RWPE2 (cell line): Measurements from ENCODE around the gene PAGE1.

ENCODE experiments used
- ATAC-seq: fragments of 200-7000 bp; cut with Tn5 transposase; 3 replicates; pipeline ENCODE4 v1.9.1; 2021; ENCODE audit warnings: low read depth
- DNase-seq: peaks from one replicate; pipeline ENCODE4 v3.0.0-alpha.2; 2020; ENCODE audit warnings: low spot score
- H3K27ac ChIP-seq: fragments of 450-650 bp; 2 replicates; pipeline ENCODE4 v1.5.1; 2017; ENCODE audit warnings: mild to moderate bottlenecking; ENCODE audit not compliant: poor library complexity, severe bottlenecking
- H3K27me3 ChIP-seq: fragments of 250-450 bp; sonication (Bioruptor Pico); 2 replicates; pipeline ENCODE4 v1.5.1; 2021; ENCODE audit warnings: mild to moderate bottlenecking, moderate library complexity; ENCODE audit not compliant: insufficient read depth, poor library complexity, severe bottlenecking
- H3K36me3 ChIP-seq: fragments of 250-450 bp; sonication (Bioruptor Pico); 2 replicates; pipeline ENCODE4 v1.5.1; 2020; ENCODE audit warnings: low read depth, mild to moderate bottlenecking, moderate library complexity
- H3K4me1 ChIP-seq: fragments of 250-450 bp; sonication (Bioruptor Pico); 2 replicates; pipeline ENCODE4 v1.5.1; 2021; ENCODE audit warnings: mild to moderate bottlenecking, moderate library complexity; ENCODE audit not compliant: insufficient read depth, poor library complexity, severe bottlenecking
- H3K4me3 ChIP-seq: fragments of 250-450 bp; sonication (Bioruptor Pico); 2 replicates; pipeline ENCODE4 v1.5.1; 2021; ENCODE audit warnings: mild to moderate bottlenecking, moderate library complexity; ENCODE audit not compliant: severe bottlenecking
- H3K9me3 ChIP-seq: fragments of 250-450 bp; sonication (Bioruptor Pico); 2 replicates; pipeline ENCODE4 v1.5.1; 2021; ENCODE audit warnings: mild to moderate bottlenecking, moderate library complexity; ENCODE audit not compliant: severe bottlenecking
- TF ChIP-seq, protein P1 (sequence below): fragments of 450-650 bp; IDR thresholded peaks from one replicate; pipeline ENCODE4 v1.5.1; 2017; ENCODE audit warnings: mild to moderate bottlenecking, moderate library complexity; ENCODE audit not compliant: poor library complexity, severe bottlenecking

The PAGE1 gene

DNA sequence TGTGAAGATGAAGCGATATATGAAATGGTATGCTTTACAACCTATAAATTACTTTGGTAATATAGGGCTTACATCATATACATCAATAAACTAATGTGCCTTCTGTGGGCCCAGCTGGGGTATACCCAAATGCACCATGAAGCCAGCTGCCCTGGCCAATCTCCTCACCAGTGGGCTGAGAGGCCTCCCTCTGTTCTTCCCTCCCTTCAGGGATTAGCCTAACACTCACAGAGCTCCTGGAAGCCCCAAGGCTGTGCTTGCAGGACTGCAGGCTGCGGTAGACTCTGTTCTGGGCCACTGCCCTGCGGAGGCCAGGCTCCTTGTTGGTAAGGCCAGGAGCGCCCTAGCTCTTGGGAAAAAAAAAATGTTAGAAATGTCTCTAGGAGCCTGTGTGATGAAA is 33.9 kb downstream of the PAGE1 start:
- Histone ChIP-seq H3K27me3 (no peaks in the 10 kb centered on the region), H3K36me3 (no peaks in the 10 kb centered on the region), H3K9me3 (no peaks in the 10 kb centered on the region), H3K4me1 (no peaks in the 10 kb centered on the region), H3K4me3 (no peak overlapping the region), H3K27ac (no peak overlapping the region)
- DNase-seq = no peak
- ATAC-seq = no peak
- TF ChIP-seq, protein P1, sequence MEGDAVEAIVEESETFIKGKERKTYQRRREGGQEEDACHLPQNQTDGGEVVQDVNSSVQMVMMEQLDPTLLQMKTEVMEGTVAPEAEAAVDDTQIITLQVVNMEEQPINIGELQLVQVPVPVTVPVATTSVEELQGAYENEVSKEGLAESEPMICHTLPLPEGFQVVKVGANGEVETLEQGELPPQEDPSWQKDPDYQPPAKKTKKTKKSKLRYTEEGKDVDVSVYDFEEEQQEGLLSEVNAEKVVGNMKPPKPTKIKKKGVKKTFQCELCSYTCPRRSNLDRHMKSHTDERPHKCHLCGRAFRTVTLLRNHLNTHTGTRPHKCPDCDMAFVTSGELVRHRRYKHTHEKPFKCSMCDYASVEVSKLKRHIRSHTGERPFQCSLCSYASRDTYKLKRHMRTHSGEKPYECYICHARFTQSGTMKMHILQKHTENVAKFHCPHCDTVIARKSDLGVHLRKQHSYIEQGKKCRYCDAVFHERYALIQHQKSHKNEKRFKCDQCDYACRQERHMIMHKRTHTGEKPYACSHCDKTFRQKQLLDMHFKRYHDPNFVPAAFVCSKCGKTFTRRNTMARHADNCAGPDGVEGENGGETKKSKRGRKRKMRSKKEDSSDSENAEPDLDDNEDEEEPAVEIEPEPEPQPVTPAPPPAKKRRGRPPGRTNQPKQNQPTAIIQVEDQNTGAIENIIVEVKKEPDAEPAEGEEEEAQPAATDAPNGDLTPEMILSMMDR = no peak

DNA sequence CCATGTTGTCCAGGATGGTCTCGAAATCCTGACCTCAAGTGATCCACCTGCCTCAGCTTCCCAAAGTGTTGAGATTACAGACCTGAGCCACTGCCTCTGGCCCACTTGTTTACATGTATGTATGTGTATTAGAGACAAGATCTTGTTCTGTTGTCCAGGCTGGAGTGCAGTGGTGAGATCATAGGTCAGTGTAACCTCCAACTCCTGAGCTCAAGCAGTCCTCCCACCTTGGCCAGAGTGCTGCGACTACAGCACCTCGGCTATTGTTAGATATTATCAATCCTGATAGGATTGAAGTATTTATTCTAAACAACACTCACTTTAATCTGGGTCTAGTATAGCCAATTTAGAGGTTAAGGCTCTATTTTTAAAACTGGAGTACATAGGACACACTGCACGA is 36.0 kb downstream of the PAGE1 start:
- H3K27me3 ChIP-seq = no peaks in the 10 kb centered on the region
- ATAC-seq = no peak
- TF ChIP-seq, protein P1 = no peak
- no peaks in the 10 kb centered on the region for H3K4me1 ChIP-seq
- no peak overlapping the region for H3K4me3 ChIP-seq
- H3K9me3 ChIP-seq = no peaks in the 10 kb centered on the region
- DNase-seq = no peak
- H3K36me3 ChIP-seq = no peaks in the 10 kb centered on the region
- H3K27ac ChIP-seq = no peak overlapping the region

DNA sequence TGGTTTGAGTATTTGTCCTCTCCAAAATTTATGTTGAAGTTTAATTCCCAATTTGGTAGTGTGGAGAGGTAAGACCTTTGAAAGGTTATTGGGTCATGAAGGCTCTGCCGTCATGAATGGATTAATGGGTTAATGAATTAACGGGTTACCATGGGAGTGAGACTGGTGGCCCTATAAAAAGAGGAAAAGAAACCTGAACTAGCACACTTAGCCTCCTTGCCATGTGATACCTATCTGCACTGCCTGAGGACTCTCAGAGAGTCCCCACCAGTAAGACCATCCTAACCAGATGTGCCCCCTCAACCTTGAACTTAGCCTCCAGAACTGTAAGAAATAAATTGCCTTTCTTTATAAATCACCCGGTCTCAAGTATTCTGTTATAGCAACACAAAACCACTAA is 39.3 kb downstream of the PAGE1 start:
- no peak for DNase-seq
- Histone ChIP-seq H3K4me3 (no peak overlapping the region), H3K4me1 (no peaks in the 10 kb centered on the region), H3K27ac (no peak overlapping the region), H3K9me3 (no peaks in the 10 kb centered on the region), H3K36me3 (no peaks in the 10 kb centered on the region), H3K27me3 (no peaks in the 10 kb centered on the region)
- TF ChIP-seq, protein P1 = no peak
- ATAC-seq = no peak

DNA sequence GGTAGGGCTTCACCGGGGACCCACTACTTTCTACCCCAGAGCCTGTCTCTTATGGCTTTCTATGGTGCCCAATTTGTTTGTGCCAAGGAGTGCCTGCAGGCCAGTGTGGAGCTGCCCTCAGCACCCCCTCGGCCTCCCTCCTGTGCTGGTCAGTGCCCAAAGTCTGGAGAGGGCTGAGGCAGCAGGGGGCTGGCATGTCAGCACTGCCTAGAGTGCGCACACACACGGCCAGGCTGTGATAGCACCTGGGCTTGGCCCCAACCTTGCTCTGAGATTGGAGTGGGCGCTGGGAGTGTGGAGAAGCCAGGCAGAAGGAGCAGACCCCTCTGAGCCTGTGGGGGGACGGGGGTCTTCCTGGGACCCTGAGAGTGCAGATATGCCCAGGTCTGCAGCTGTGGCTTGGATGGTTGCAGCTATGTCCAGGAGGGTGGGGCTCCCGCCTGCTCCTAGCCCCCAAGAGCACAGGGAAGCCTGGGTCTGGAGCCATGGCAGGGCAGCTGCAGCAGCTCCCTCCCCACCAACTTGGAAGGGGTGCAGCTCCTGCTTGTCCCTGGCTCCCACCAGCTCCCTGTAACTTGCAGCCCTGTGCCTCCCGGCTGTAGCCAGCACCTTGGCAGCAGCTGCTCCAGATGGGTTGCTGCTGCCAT is 50.7 kb downstream of the PAGE1 start:
- Histone ChIP-seq H3K27me3 (no peaks in the 10 kb centered on the region), H3K9me3 (no peaks in the 10 kb centered on the region), H3K4me3 (no peak overlapping the region), H3K27ac (no peak overlapping the region), H3K4me1 (no peaks in the 10 kb centered on the region), H3K36me3 (no peaks in the 10 kb centered on the region)
- no peak for ATAC-seq
- TF ChIP-seq, protein P1 = no peak
- no peak for DNase-seq
